CD14-positive monocyte (primary cell): ENCODE measurements around the gene TAGAP. TPM values are rescaled to one million over a fixed set of nuclear protein-coding genes. Genes with fewer than 3 reads are reported as not detected.

Source experiments
- DNase-seq, 3 donors: peaks; one replicate each; pipeline ENCODE4 v3.0.0-alpha.2; 2011 to 2022
- H2AFZ ChIP-seq: 2 replicates; pipeline ENCODE4 v1.6.0; 2012; ENCODE audit warnings: mild to moderate bottlenecking, low read depth, low read length, inconsistent platforms; ENCODE audit not compliant: insufficient read depth, poor library complexity, severe bottlenecking
- H3K27ac ChIP-seq, 2 donors: 1 replicate in 1 of 2; 2 replicates in 1 of 2; pipeline ENCODE4 v1.5.1; 2012 to 2013; ENCODE audit warnings: low read length in 2 of 2, control low read depth in 1 of 2, inconsistent platforms in 1 of 2, low read depth in 1 of 2, mild to moderate bottlenecking in 1 of 2
- H3K27me3 ChIP-seq, 2 donors: one replicate each; pipeline versions ENCODE4 v1.6.0 to v1.6.1; 2011 to 2013; ENCODE audit warnings: low read length in 2 of 2; ENCODE audit not compliant: control insufficient read depth in 2 of 2, insufficient read depth in 2 of 2
- H3K36me3 ChIP-seq, 2 donors: replicated peaks in 1 of 2; 1 replicate in 1 of 2; 2 replicates in 1 of 2; pipeline versions ENCODE4 v1.5.1 to v1.6.1; 2012 to 2013; ENCODE audit warnings: low read length in 2 of 2, control low read depth in 1 of 2, inconsistent platforms in 1 of 2, mild to moderate bottlenecking in 1 of 2; ENCODE audit not compliant: insufficient read depth in 2 of 2, control insufficient read depth in 1 of 2
- H3K4me1 ChIP-seq, 2 donors: 1 replicate in 1 of 2; 2 replicates in 1 of 2; pipeline versions ENCODE4 v1.5.1 to v1.6.1; 2012 to 2013; ENCODE audit warnings: low read length in 2 of 2, control low read depth in 1 of 2, inconsistent platforms in 1 of 2, mild to moderate bottlenecking in 1 of 2, moderate library complexity in 1 of 2; ENCODE audit not compliant: insufficient read depth in 2 of 2, control insufficient read depth in 1 of 2
- H3K4me2 ChIP-seq: replicated peaks from 2 replicates; pipeline ENCODE3; 2012; ENCODE audit warnings: low read length, moderate library complexity, mild to moderate bottlenecking; ENCODE audit not compliant: poor library complexity, severe bottlenecking; ENCODE audit errors: extremely low read depth
- H3K4me3 ChIP-seq, 3 experiments: fragments of 200-600 bp in 1 of 3; sonication (generic) in 1 of 3; replicated peaks in 1 of 3; 1 replicate in 2 of 3; 2 replicates in 1 of 3; pipeline ENCODE4 v1.5.1; 2011 to 2013; ENCODE audit warnings: low read length in 3 of 3, mild to moderate bottlenecking in 3 of 3, control low read depth in 2 of 3, low read depth in 2 of 3, inconsistent platforms in 1 of 3, moderate library complexity in 1 of 3
- H3K79me2 ChIP-seq: 2 replicates; pipeline ENCODE4 v1.6.0; 2012; ENCODE audit warnings: mild to moderate bottlenecking, control low read depth, inconsistent platforms, low read length, moderate library complexity; ENCODE audit not compliant: insufficient read depth
- H3K9ac ChIP-seq: 2 replicates; pipeline ENCODE4 v1.6.0; 2017; ENCODE audit warnings: low read length, mild to moderate bottlenecking; ENCODE audit not compliant: insufficient read depth, poor library complexity, severe bottlenecking
- H3K9me3 ChIP-seq, 2 donors: replicated peaks in 1 of 2; 1 replicate in 1 of 2; 2 replicates in 1 of 2; pipeline versions ENCODE4 v1.5.1 to v1.6.1; 2012 to 2013; ENCODE audit warnings: low read length in 2 of 2, control low read depth in 1 of 2; ENCODE audit not compliant: control insufficient read depth in 1 of 2, insufficient read depth in 1 of 2
- H4K20me1 ChIP-seq: 2 replicates; pipeline ENCODE4 v1.6.0; 2012; ENCODE audit warnings: mild to moderate bottlenecking, low read length, control low read depth, moderate library complexity; ENCODE audit not compliant: insufficient read depth
- H3K27ac Mint-ChIP-seq, 7 donors: one replicate each; pipeline ENCODE4 v1.8.0; 2020; ENCODE audit warnings: mild to moderate bottlenecking in 7 of 7, mixed read lengths in 7 of 7, moderate library complexity in 6 of 7, inconsistent platforms in 2 of 7
- H3K27me3 Mint-ChIP-seq, 3 donors: one replicate each; pipeline ENCODE4 v1.8.0; 2021 to 2022; ENCODE audit warnings: low read depth in 3 of 3, mild to moderate bottlenecking in 3 of 3, mixed read lengths in 3 of 3, moderate library complexity in 3 of 3, inconsistent platforms in 1 of 3
- H3K36me3 Mint-ChIP-seq, 2 donors: one replicate each; pipeline ENCODE4 v1.8.0; 2020; ENCODE audit warnings: mixed read lengths in 2 of 2, inconsistent platforms in 1 of 2, mild to moderate bottlenecking in 1 of 2
- H3K4me1 Mint-ChIP-seq: one replicate; pipeline ENCODE4 v1.8.0; 2020; ENCODE audit warnings: mild to moderate bottlenecking, mixed read lengths
- H3K4me3 Mint-ChIP-seq, 2 donors: one replicate each; pipeline ENCODE4 v1.8.0; 2020; ENCODE audit warnings: mild to moderate bottlenecking in 2 of 2, mixed read lengths in 2 of 2, moderate library complexity in 1 of 2
- H3K9me3 Mint-ChIP-seq, 7 donors: one replicate each; pipeline ENCODE4 v1.8.0; 2020 to 2022; ENCODE audit warnings: mixed read lengths in 7 of 7, mild to moderate bottlenecking in 6 of 7, moderate library complexity in 6 of 7, inconsistent platforms in 2 of 7
- CTCF ChIP-seq: fragments of 200-600 bp; IDR thresholded peaks from one replicate; pipeline ENCODE4 v1.8.0; 2022; ENCODE audit warnings: antibody characterized with exemption, mild to moderate bottlenecking
- WGBS: methylation state at CpG from one replicate; pipeline ENCODE4 v1.1.5; 2013; ENCODE audit warnings: missing lambda C conversion rate; ENCODE audit not compliant: insufficient coverage; 5-methylcytosine and 5-hydroxymethylcytosine counted together
- intact Hi-C, 2 donors: fragments of 100-400 bp; cut with micrococcal nuclease; formaldehyde crosslinking; loops; one replicate each; pipeline versions ENCODE4 v1.15.0 to v1.15.1; 2023
- polyA plus RNA-seq, 3 donors: library from polyadenylated mRNA; depleted of rRNA in 1 of 3; unstranded in 2 of 3; stranded (reverse) in 1 of 3; fragments of 300-500 nt in 2 of 3; fragments of >200 nt in 1 of 3; fragmentation: Illumina TruSeq in 2 of 3; gene quantifications; 1 replicate in 2 of 3; 2 replicates in 1 of 3; pipeline ENCODE4 v1.2.3, GENCODE V29; 2012 to 2021

TAGAP gene
- polyA plus RNA-seq, 3 donors = 51.9 to 299 (median 59.1) TPM

- no peak for DNase-seq
- Mint-ChIP-seq H3K9me3 (no peaks in the 10 kb centered on the region), H3K27me3 (peaks cover 0 to 2% (median 0%) of the 10 kb centered on the region in 3 donors), H3K4me3 (peak overlapping the region in 1 of 2 donors; percentile 24), H3K36me3 (peaks cover 0 to 14% of the 10 kb centered on the region in 2 donors), H3K4me1 (peaks cover 69% of the 10 kb centered on the region), H3K27ac (peak overlapping the region; percentile 93 to 99 (median 97))
- Histone ChIP-seq H3K4me3 (peak overlapping the region in 1 of 3 experiments; percentile 6), H3K79me2 (no peaks in the 10 kb centered on the region), H3K9me3 (no peaks in the 10 kb centered on the region), H2AFZ (no peak overlapping the region), H3K36me3 (no peaks in the 10 kb centered on the region), H3K9ac (no peak overlapping the region), H3K27me3 (no peaks in the 10 kb centered on the region), H3K4me2 (no peak overlapping the region), H4K20me1 (no peaks in the 10 kb centered on the region), H3K27ac (peak overlapping the region; percentile 58 to 94), H3K4me1 (peaks cover 64 to 69% of the 10 kb centered on the region in 2 donors)
- intact Hi-C loops = loop anchor here in 1 of 2 donors (5.0 kb wide), 1 partner anchor 41 kb away; no protein-coding TSS in a partner anchor
- no peak for TF ChIP-seq CTCF
- 96% methylated on average over 6 of the region's 7 CpGs for WGBS
Observed at GRCh38 chr6:159061146-159061545, 16.4 kb upstream of the TAGAP start.

- peaks cover 75 to 78% of the 10 kb centered on the region in 2 donors for H3K4me1 ChIP-seq
- H3K36me3 ChIP-seq = no peaks in the 10 kb centered on the region
- H3K27ac ChIP-seq = no peak overlapping the region
- H3K4me1 Mint-ChIP-seq = peaks cover 78% of the 10 kb centered on the region
- H3K4me3 ChIP-seq = no peak overlapping the region
- H3K4me2 ChIP-seq = no peak overlapping the region
- H3K27me3 Mint-ChIP-seq = peaks cover 0 to 3% (median 2%) of the 10 kb centered on the region in 3 donors
- H3K27me3 ChIP-seq = no peaks in the 10 kb centered on the region
- H3K79me2 ChIP-seq = no peaks in the 10 kb centered on the region
- H3K4me3 Mint-ChIP-seq = no peak overlapping the region
- peaks cover 0 to 13% of the 10 kb centered on the region in 2 donors for H3K36me3 Mint-ChIP-seq
- H3K9me3 Mint-ChIP-seq = no peaks in the 10 kb centered on the region
- intact Hi-C loops = loop anchor here in 1 of 2 donors (5.0 kb wide), 1 partner anchor 42 kb away; no protein-coding TSS in a partner anchor
- no peak for DNase-seq
- H3K9ac ChIP-seq = no peak overlapping the region
- WGBS = 100% methylated on average over 4 of the region's 7 CpGs
- no peak for TF ChIP-seq CTCF
- no peaks in the 10 kb centered on the region for H3K9me3 ChIP-seq
- no peaks in the 10 kb centered on the region for H4K20me1 ChIP-seq
- no peak overlapping the region for H2AFZ ChIP-seq
- H3K27ac Mint-ChIP-seq = peak overlapping the region in 1 of 7 donors; percentile 21
Observed at GRCh38 chr6:159059885-159060506, 15.2 kb upstream of the TAGAP start.
